ENCODE data around the gene GALNT2.

- TF ChIP-seq CREB5 (CRISPR knock-in tag; IDR thresholded peaks at IDR 0.05; ENCODE audit: low read depth): no peak
- TF ChIP-seq TOX (CRISPR knock-in tag; IDR thresholded peaks at IDR 0.05; ENCODE audit: borderline replicate concordance): no peak
- no peak for TF ChIP-seq ESRRG (CRISPR knock-in tag; IDR thresholded peaks at IDR 0.05)
- TF ChIP-seq PPARA (CRISPR knock-in tag; IDR thresholded peaks at IDR 0.05; ENCODE audit: borderline replicate concordance): no peak
- TF ChIP-seq CSRNP3 (CRISPR knock-in tag; IDR thresholded peaks at IDR 0.05): no peak
These were observed 77.9 kb downstream of the GALNT2 start for GRCh38 chr1:230144758-230145504.
